Upper lobe of left lung (tissue), 6 donors: ENCODE data around the gene SPAG8. TPM values are rescaled to one million over a fixed set of nuclear protein-coding genes. Genes with fewer than 3 reads are reported as not detected.
A peak's percentile ranks its signal among the peaks of the same experiment; 100 is the strongest.

Experiments
- ATAC-seq, 2 donors: fragments of 200-7000 bp; cut with Tn5 transposase; one replicate each; pipeline ENCODE4 v1.9.1; 2022; ENCODE audit warnings: mild to moderate bottlenecking in 2 of 2, moderate library complexity in 2 of 2; ENCODE audit not compliant: low FRiP score in 2 of 2
- DNase-seq, 2 donors: peaks; one replicate each; pipeline ENCODE4 v3.0.0-alpha.2; 2019 to 2020
- H3K27ac ChIP-seq, 4 donors: fragments of 200-600 bp; sonication (generic); one replicate each; pipeline ENCODE4 v1.5.1; 2016 to 2019
- H3K27me3 ChIP-seq, 4 donors: fragments of 200-600 bp; sonication (generic); one replicate each; pipeline ENCODE4 v1.5.1; 2017 to 2019
- H3K36me3 ChIP-seq, 4 donors: fragments of 200-600 bp; sonication (generic); one replicate each; pipeline ENCODE4 v1.5.1; 2016 to 2019
- H3K4me1 ChIP-seq, 4 donors: fragments of 200-600 bp; sonication (generic); one replicate each; pipeline ENCODE4 v1.5.1; 2018 to 2019
- H3K4me3 ChIP-seq, 4 donors: fragments of 200-600 bp; sonication (generic); one replicate each; pipeline ENCODE4 v1.5.1; 2017 to 2019; ENCODE audit warnings: mild to moderate bottlenecking in 2 of 4, moderate library complexity in 1 of 4
- H3K9me3 ChIP-seq, 4 donors: fragments of 200-600 bp; sonication (generic); one replicate each; pipeline ENCODE4 v1.5.1; 2018 to 2019
- EP300 ChIP-seq, 4 donors: sonication (generic); formaldehyde crosslinking; IDR thresholded peaks; one replicate each; pipeline ENCODE4 v1.5.1; 2017; ENCODE audit warnings: antibody characterized with exemption in 4 of 4, control low read depth in 2 of 4
- POLR2A ChIP-seq, 4 donors: fragments of 450-650 bp; IDR thresholded peaks; one replicate each; pipeline ENCODE4 v1.5.1; 2016 to 2017; ENCODE audit warnings: antibody characterized with exemption in 4 of 4, mild to moderate bottlenecking in 2 of 4
- POLR2AphosphoS5 ChIP-seq, 2 donors: sonication (generic); formaldehyde crosslinking; IDR thresholded peaks; one replicate each; pipeline ENCODE4 v1.5.1; 2017; ENCODE audit warnings: antibody characterized with exemption in 2 of 2
- WGBS, 2 donors: methylation state at CpG; one replicate each; pipeline ENCODE4 v1.1.5; 2017 to 2018; 5-methylcytosine and 5-hydroxymethylcytosine counted together
- total RNA-seq, 6 donors: library from RNA; depleted of rRNA in 4 of 6; stranded (reverse); fragments of >200 nt in 4 of 6; gene quantifications; one replicate each; pipeline versions ENCODE4 v1.1.0 to v1.2.1, GENCODE V29; 2016 to 2021
- TF ChIP-seq, protein P1 (sequence below), 6 experiments: fragments of 450-650 bp in 4 of 6; fragments of 200-600 bp in 2 of 6; sonication (generic) in 2 of 6; IDR thresholded peaks; one replicate each; pipeline ENCODE4 v1.5.1; 2016 to 2019; ENCODE audit warnings: antibody characterized with exemption in 6 of 6
- donor health status: DM: no; HTN: no; CAD: no; lungs with moderate emphysema.
- donor health status: DM: no; HTN: yes; CAD: no; lungs with severe emphysema.

SPAG8 gene
- total RNA-seq, 6 donors from 2014 or later = 2.5 to 43.0 (median 13.3) TPM

DNA sequence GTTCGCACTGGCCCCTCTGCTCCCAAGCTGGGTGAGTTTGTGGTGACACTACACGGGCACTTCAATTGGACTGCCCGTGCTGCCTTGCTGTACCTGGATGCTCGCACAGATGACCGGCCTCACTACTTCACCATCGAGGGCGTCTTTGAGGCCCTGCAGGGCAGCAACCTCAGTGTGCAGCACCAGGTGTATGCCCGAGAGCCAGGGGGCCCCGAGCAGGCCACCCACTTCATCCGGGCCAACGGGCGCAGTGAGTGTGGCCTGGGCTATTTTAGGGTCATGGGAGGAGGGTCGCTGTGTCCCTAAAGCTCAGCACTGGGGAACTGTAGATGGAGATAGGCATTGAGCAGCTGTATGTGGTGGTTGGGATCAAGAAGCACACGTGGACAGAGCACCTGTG, 19.2 kb downstream of the SPAG8 start:
- Histone ChIP-seq H3K27me3 (no peaks in the 10 kb centered on the region), H3K27ac (peak overlapping the region in 3 of 4 donors; percentile 26 to 87 (median 50)), H3K9me3 (no peaks in the 10 kb centered on the region), H3K36me3 (no peaks in the 10 kb centered on the region), H3K4me3 (peak overlapping the region in 1 of 4 donors; percentile 3), H3K4me1 (peaks cover 23 to 32% (median 28%) of the 10 kb centered on the region in 4 donors)
- ATAC-seq (no peak), DNase-seq (peak in 1 of 2 donors; percentile 73)
- TF ChIP-seq POLR2AphosphoS5 (IDR thresholded peaks at IDR 0.05) = no peak
- no peak for TF ChIP-seq POLR2A (IDR thresholded peaks at IDR 0.05)
- TF ChIP-seq, protein P1, sequence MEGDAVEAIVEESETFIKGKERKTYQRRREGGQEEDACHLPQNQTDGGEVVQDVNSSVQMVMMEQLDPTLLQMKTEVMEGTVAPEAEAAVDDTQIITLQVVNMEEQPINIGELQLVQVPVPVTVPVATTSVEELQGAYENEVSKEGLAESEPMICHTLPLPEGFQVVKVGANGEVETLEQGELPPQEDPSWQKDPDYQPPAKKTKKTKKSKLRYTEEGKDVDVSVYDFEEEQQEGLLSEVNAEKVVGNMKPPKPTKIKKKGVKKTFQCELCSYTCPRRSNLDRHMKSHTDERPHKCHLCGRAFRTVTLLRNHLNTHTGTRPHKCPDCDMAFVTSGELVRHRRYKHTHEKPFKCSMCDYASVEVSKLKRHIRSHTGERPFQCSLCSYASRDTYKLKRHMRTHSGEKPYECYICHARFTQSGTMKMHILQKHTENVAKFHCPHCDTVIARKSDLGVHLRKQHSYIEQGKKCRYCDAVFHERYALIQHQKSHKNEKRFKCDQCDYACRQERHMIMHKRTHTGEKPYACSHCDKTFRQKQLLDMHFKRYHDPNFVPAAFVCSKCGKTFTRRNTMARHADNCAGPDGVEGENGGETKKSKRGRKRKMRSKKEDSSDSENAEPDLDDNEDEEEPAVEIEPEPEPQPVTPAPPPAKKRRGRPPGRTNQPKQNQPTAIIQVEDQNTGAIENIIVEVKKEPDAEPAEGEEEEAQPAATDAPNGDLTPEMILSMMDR (IDR thresholded peaks at IDR 0.05) = no peak
- no peak for TF ChIP-seq EP300 (IDR thresholded peaks at IDR 0.05)
- 90 to 96% methylated on average over 14 of the region's 14 CpGs for WGBS, 2 donors

GRCh38 chr9:35792024-35792813, 19.8 kb downstream of the SPAG8 start:
- WGBS, 2 donors = 82 to 88% methylated on average over 19 to 34 of the region's 34 CpGs
- Histone ChIP-seq H3K4me1 (peaks cover 23 to 32% (median 28%) of the 10 kb centered on the region in 4 donors), H3K27me3 (no peaks in the 10 kb centered on the region), H3K27ac (peak overlapping the region; percentile 59 to 88 (median 82)), H3K4me3 (peak overlapping the region in 3 of 4 donors; percentile 44 to 57 (median 49)), H3K36me3 (no peaks in the 10 kb centered on the region), H3K9me3 (no peaks in the 10 kb centered on the region)
- ATAC-seq (no peak), DNase-seq (peak in 1 of 2 donors; percentile 82)
- no peak for TF ChIP-seq POLR2AphosphoS5 (IDR thresholded peaks at IDR 0.05)
- TF ChIP-seq EP300 (IDR thresholded peaks at IDR 0.05) = no peak
- TF ChIP-seq, protein P1 (IDR thresholded peaks at IDR 0.05) = no peak
- TF ChIP-seq POLR2A (IDR thresholded peaks at IDR 0.05) = no peak

DNA sequence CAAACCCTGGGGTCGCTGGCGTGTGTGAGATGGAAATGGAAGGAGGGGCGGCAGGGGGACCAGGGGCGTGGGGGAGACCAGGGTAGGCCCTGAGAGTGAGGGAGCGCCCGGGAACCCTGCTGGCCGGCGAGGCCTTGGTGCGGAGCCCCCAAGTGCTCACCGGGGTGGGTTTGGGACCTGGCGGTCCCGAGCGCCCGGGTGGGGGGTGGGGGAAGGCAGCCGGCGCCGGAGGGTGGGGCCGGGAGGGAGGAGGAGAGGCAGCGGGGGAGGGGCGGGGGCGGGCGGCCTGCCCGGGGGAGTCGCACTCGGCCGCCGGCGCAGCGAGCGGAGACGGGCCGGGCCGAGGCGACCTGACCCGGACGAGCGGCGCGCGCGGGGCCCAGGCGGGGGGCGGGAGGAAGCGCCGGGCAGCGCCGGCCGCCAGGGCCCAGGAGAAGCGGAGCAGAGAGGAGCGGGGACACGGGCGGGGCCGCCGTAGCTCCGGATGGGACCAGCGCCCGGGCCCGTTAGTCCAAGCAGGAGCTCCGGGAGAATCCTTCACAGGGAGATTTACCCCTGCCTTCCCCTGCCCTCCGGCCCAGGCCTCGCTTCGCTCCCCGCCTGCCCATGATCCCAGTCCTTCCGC, 20.7 kb downstream of the SPAG8 start, which contains the start of gene NPR2:
Gene NPR2 (plus strand): TSS at position 295 of the 625 bp plus-strand sequence. CDS start 818 bp downstream, outside the sequence.
- DNase-seq = peak in 1 of 2 donors; percentile 90
- Histone ChIP-seq H3K4me1 (peaks cover 23 to 32% (median 28%) of the 10 kb centered on the region in 4 donors), H3K27me3 (no peaks in the 10 kb centered on the region), H3K9me3 (no peaks in the 10 kb centered on the region), H3K4me3 (peak within 1 kb of the TSS in 3 of 4 donors; percentile 44 to 57 (median 49)), H3K27ac (peak within 1 kb of the TSS; percentile 59 to 88 (median 82)), H3K36me3 (no peaks in the 10 kb centered on the region)
- WGBS, 2 donors = 35 to 56% methylated on average over 5 to 16 of the region's 64 CpGs
- TF ChIP-seq, protein P1 (IDR thresholded peaks at IDR 0.05) = no peak
- no peak for TF ChIP-seq POLR2AphosphoS5 (IDR thresholded peaks at IDR 0.05)
- no peak for TF ChIP-seq EP300 (IDR thresholded peaks at IDR 0.05)
- no peak for TF ChIP-seq POLR2A (IDR thresholded peaks at IDR 0.05)
- peak in 1 of 2 donors; percentile 82 for ATAC-seq

GRCh38 chr9:35790385-35791296, 21.4 kb downstream of the SPAG8 start:
- TF ChIP-seq EP300 (IDR thresholded peaks at IDR 0.05) (no peak), POLR2AphosphoS5 (IDR thresholded peaks at IDR 0.05) (peak in 1 of 2 donors; percentile 26), POLR2A (IDR thresholded peaks at IDR 0.05) (no peak)
- TF ChIP-seq, protein P1 (IDR thresholded peaks at IDR 0.05) = peak; percentile 73 to 89 (median 84)
- peak; percentile 64 to 76 for DNase-seq
- 47 to 54% methylated on average over 31 to 37 of the region's 37 CpGs for WGBS, 2 donors
- peak; percentile 88 to 92 for ATAC-seq
- peak overlapping the region; percentile 59 to 88 (median 82) for H3K27ac ChIP-seq
- no peaks in the 10 kb centered on the region for H3K9me3 ChIP-seq
- peaks cover 23 to 32% (median 28%) of the 10 kb centered on the region in 4 donors for H3K4me1 ChIP-seq
- H3K4me3 ChIP-seq = peak overlapping the region in 3 of 4 donors; percentile 44 to 57 (median 49)
- peaks cover 0 to 3% (median 0%) of the 10 kb centered on the region in 4 donors for H3K36me3 ChIP-seq
- no peaks in the 10 kb centered on the region for H3K27me3 ChIP-seq
